ENCODE measurements around the gene ZNF469. TPM values are rescaled to one million over a fixed set of nuclear protein-coding genes. Genes with fewer than 3 reads are reported as not detected.

The ZNF469 gene, protein sequence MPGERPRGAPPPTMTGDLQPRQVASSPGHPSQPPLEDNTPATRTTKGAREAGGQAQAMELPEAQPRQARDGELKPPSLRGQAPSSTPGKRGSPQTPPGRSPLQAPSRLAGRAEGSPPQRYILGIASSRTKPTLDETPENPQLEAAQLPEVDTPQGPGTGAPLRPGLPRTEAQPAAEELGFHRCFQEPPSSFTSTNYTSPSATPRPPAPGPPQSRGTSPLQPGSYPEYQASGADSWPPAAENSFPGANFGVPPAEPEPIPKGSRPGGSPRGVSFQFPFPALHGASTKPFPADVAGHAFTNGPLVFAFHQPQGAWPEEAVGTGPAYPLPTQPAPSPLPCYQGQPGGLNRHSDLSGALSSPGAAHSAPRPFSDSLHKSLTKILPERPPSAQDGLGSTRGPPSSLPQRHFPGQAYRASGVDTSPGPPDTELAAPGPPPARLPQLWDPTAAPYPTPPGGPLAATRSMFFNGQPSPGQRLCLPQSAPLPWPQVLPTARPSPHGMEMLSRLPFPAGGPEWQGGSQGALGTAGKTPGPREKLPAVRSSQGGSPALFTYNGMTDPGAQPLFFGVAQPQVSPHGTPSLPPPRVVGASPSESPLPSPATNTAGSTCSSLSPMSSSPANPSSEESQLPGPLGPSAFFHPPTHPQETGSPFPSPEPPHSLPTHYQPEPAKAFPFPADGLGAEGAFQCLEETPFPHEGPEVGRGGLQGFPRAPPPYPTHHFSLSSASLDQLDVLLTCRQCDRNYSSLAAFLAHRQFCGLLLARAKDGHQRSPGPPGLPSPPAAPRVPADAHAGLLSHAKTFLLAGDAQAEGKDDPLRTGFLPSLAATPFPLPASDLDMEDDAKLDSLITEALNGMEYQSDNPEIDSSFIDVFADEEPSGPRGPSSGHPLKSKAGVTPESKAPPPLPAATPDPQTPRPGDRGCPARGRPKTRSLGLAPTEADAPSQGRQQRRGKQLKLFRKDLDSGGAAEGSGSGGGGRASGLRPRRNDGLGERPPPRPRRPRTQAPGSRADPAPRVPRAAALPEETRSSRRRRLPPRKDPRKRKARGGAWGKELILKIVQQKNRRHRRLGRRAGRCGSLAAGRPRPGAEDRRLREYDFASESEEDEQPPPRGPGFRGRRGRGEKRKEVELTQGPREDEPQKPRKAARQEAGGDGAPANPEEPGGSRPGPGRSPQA (N-terminal part only)
- 0.59 and 0.67 TPM in 2 replicates for total RNA-seq

DNA sequence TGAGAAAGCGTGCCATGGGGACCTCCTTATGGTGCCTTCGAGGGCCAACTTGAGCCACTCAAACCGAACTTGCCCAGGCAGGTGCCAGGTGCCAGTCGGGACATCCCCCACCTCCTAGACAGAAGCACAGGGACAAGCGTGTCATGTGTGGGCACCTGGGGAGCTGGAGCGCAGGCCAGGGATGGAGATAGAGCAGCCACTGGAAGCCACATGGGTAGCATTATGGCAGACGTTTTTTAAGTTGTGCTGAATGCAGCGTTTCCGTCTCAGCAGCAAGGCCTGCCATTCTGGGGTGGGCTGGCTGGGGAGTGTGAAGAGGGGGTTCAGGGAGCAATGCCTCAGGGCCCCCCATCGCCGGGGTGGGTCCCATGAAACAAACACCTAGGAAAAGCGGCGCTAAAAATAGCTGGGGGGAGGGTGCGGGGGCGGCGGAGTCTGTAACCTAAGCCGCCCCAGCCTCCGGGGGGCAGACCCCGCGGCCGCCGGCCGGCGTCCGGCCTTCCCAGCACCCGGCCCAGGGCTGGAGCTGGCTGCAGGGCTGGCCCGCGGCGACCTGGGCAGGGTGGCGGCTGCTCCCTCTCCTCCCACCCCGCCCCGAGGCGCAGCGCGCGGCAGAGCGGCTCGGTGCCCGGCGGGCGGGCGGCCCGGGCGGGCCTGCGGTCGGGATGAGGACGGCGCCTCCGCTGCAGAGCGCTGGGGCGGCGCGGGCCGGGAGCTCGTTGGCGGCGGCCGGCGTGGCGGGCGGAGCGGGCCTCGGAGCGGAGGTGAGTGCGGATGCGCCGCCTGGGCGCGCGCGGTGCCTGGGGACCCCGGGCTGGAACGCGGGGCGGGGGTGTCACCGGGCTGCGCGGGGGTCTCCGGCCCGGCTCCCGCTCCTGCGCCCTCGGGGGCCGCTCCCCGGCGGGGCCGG lies at the start of gene ZNF469:
ZNF469 (plus strand) TSS at position 469 of the 910 bp plus-strand sequence. CDS start 44,512 bp downstream, outside the sequence.
- no peak within 1 kb of the TSS for H3K4me3 Mint-ChIP-seq (ENCODE audit: low read depth)
- no peak for DNase-seq (ENCODE audit: low spot score)
- H3K27ac Mint-ChIP-seq: no peak within 1 kb of the TSS
- peaks cover 22% of the 10 kb centered on the region for H3K27me3 Mint-ChIP-seq (ENCODE audit: low read depth)
- H3K36me3 Mint-ChIP-seq (ENCODE audit: low read depth): no peaks in the 10 kb centered on the region
- H3K9me3 Mint-ChIP-seq: no peaks in the 10 kb centered on the region
- intact Hi-C loops (cut with micrococcal nuclease): no loop called here
- no peaks in the 10 kb centered on the region for H3K4me1 Mint-ChIP-seq (ENCODE audit: low read depth)

DNA sequence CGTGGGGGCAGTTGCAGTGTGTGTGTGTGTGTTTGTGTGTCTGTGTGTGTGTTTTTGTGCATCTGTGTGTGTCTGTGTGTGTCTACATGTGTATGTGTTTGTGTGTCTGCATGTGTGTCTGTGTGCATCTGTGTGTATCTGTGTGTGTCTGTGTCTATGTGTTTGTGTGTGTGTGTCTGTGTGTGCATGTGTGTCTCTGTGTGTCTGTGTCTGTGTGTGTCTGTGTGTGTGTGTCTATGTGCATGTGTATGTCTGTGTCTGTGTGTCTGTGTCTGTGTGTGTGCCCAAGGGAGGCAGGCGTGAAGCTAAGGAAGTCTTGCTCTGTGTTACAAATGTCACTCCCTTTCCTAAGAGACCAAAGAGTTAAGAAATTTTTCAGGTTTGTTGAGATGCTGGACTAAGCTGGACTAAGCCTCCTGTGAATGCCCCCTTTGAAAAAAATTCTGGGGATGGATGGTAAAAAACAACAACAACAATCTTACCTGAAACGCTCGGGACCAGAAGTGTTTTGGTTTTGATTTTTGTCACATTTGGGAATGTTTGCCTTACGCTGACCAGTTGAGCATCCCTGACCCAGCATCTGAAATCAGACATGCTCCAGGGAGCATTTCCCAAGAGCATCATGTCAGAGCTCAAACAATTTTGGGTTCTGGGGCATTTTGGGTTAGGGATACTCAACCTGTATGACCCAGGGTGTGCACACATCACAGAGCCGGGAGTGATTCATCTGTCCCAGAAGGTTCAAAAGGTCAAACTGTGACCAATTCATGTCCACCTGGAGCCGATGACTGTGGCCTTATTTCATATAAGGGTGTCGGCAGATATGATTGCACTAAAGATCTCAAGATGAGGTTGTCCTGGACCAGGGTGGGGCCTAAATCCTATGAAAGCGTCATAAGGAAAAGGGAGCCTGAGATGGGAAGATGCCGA lies 48.6 kb upstream of the ZNF469 start:
- no peak for DNase-seq (ENCODE audit: low spot score)
- Mint-ChIP-seq H3K36me3 (ENCODE audit: low read depth) (no peaks in the 10 kb centered on the region), H3K27me3 (ENCODE audit: low read depth) (no peaks in the 10 kb centered on the region), H3K4me3 (ENCODE audit: low read depth) (no peak overlapping the region), H3K27ac (no peak overlapping the region), H3K9me3 (peaks cover 10% of the 10 kb centered on the region), H3K4me1 (ENCODE audit: low read depth) (peaks cover 5% of the 10 kb centered on the region)
- intact Hi-C loops (cut with micrococcal nuclease): no loop called here

DNA sequence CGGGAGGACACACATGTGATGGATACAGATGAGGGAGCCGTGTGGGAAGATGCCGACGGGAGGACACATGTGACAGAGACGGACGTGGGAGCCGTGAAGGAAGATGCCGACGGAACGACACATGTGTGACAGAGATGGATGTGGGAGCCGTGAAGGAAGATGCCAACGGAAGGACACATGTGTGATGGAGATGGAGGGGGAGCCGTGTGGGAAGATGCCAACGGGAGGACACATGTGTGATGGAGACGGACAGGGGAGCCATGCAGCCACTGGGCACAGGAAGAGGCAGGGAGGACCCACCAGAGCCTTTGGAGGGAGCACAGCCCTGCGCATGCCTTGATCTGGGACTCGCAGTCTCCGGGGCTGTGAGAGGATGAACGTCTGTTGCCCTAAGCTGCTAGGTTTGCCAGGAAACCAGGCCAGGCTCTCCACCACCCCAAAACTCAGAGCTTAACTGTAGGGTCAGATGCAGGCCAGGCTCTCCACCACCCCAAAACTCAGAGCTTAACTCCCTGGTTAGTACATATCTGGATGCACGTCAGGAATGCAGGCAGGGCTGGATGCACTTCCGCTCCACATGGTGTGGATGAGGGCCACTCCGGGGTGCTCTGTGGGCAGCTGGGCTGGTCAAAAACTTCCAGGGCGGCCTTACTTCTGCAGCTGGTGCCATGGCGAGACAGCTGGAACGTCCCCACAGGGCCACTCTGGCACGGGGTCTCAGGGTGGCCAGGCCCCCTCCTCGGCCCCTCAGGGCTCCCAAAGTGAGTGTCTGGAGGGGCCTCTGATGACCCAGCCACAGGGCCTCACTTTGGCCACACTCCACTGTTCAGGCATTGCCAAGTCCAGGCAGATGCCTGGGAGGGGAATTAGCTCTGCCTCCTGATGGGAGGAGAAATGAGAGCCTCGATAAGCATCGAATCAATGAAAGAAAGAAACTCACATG lies 47.7 kb upstream of the ZNF469 start:
- Mint-ChIP-seq H3K9me3 (peaks cover 10% of the 10 kb centered on the region), H3K27me3 (ENCODE audit: low read depth) (no peaks in the 10 kb centered on the region), H3K4me1 (ENCODE audit: low read depth) (peaks cover 5% of the 10 kb centered on the region), H3K27ac (no peak overlapping the region), H3K4me3 (ENCODE audit: low read depth) (no peak overlapping the region), H3K36me3 (ENCODE audit: low read depth) (no peaks in the 10 kb centered on the region)
- no peak for DNase-seq (ENCODE audit: low spot score)
- intact Hi-C loops (cut with micrococcal nuclease): no loop called here

DNA sequence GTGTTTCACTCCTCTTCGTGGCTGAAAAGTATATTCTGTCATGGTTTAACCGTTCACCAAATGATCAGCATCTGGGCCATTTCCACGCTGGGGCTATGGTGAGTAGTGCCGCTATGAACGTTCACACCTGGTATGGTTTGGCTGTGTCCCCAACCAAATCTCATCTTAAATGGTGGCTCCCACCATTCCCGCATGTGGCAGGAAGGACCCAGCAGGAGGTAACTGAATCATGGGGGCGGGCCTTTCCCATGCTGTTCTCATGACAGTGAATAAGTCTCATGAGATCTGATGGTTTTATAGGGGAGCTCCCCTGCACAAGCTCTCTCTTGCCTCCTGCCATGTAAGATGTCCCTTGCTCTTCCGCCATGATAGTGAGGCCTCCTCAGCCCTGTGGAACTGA lies 45.7 kb upstream of the ZNF469 start:
- DNase-seq (ENCODE audit: low spot score): no peak
- Mint-ChIP-seq H3K4me3 (ENCODE audit: low read depth) (no peak overlapping the region), H3K4me1 (ENCODE audit: low read depth) (peaks cover 5% of the 10 kb centered on the region), H3K27ac (no peak overlapping the region), H3K27me3 (ENCODE audit: low read depth) (no peaks in the 10 kb centered on the region), H3K36me3 (ENCODE audit: low read depth) (no peaks in the 10 kb centered on the region), H3K9me3 (peaks cover 10% of the 10 kb centered on the region)
- intact Hi-C loops (cut with micrococcal nuclease): no loop called here

GRCh38 chr16:88337538-88337937 lies 45.2 kb upstream of the ZNF469 start:
- intact Hi-C loops (cut with micrococcal nuclease): no loop called here
- H3K27me3 Mint-ChIP-seq (ENCODE audit: low read depth): no peaks in the 10 kb centered on the region
- no peak overlapping the region for H3K27ac Mint-ChIP-seq
- H3K36me3 Mint-ChIP-seq (ENCODE audit: low read depth): no peaks in the 10 kb centered on the region
- H3K4me3 Mint-ChIP-seq (ENCODE audit: low read depth): no peak overlapping the region
- peaks cover 10% of the 10 kb centered on the region for H3K9me3 Mint-ChIP-seq
- peaks cover 5% of the 10 kb centered on the region for H3K4me1 Mint-ChIP-seq (ENCODE audit: low read depth)
- DNase-seq (ENCODE audit: low spot score): no peak

- intact Hi-C loops (cut with micrococcal nuclease): no loop called here
- Mint-ChIP-seq H3K4me3 (ENCODE audit: low read depth) (no peak overlapping the region), H3K36me3 (ENCODE audit: low read depth) (no peaks in the 10 kb centered on the region), H3K27ac (no peak overlapping the region), H3K4me1 (ENCODE audit: low read depth) (peaks cover 5% of the 10 kb centered on the region), H3K27me3 (ENCODE audit: low read depth) (no peaks in the 10 kb centered on the region), H3K9me3 (peaks cover 10% of the 10 kb centered on the region)
- no peak for DNase-seq (ENCODE audit: low spot score)
Observed at GRCh38 chr16:88338111-88338510, 44.6 kb upstream of the ZNF469 start.

GRCh38 chr16:88338896-88339295 lies 43.9 kb upstream of the ZNF469 start:
- H3K4me3 Mint-ChIP-seq (ENCODE audit: low read depth): no peak overlapping the region
- DNase-seq (ENCODE audit: low spot score): no peak
- no peaks in the 10 kb centered on the region for H3K27me3 Mint-ChIP-seq (ENCODE audit: low read depth)
- no peaks in the 10 kb centered on the region for H3K36me3 Mint-ChIP-seq (ENCODE audit: low read depth)
- peaks cover 10% of the 10 kb centered on the region for H3K9me3 Mint-ChIP-seq
- H3K4me1 Mint-ChIP-seq (ENCODE audit: low read depth): peaks cover 1% of the 10 kb centered on the region
- intact Hi-C loops (cut with micrococcal nuclease): no loop called here
- no peak overlapping the region for H3K27ac Mint-ChIP-seq

DNA sequence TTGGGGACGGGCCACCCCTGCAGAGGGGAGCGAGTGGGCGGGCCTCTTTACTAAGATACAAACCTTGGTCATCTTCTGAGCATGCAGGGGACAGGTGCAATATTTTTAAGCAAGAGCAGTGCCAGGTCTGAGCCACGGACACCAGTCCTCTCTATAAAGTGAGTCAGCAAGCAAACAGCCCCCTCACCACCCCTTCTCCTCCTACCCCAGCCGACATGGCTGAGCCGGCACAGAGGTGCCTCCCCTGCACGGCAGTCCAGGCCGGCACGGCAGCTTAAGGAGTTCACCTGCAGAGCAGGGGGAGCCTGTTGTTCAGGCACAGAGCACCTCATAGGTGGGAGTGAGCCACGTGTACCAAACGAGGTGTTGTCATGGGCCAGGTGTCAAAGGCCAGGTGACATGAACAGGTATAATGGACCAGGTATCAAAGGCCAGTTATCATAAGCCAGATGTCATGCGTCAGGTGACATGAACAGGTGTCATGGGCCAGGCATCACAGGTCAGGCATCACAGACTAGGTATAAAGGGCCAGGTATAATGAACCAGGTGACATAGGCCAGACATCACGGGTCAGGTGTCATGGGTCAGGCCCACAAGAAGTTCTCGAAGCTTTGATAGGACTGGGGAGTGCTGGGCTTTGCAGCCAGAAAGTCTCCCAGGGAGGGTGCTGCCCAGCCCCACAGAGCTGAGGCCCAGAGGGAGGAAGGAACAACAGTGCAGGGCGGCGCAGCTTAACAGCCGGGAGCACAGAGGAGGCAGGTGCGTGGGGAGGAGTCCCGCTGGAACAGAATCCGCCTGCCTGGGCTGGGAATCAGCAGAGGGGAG lies 42.6 kb upstream of the ZNF469 start:
- Mint-ChIP-seq H3K4me1 (ENCODE audit: low read depth) (no peaks in the 10 kb centered on the region), H3K9me3 (peaks cover 10% of the 10 kb centered on the region), H3K36me3 (ENCODE audit: low read depth) (no peaks in the 10 kb centered on the region), H3K4me3 (ENCODE audit: low read depth) (no peak overlapping the region), H3K27ac (no peak overlapping the region), H3K27me3 (ENCODE audit: low read depth) (no peaks in the 10 kb centered on the region)
- intact Hi-C loops (cut with micrococcal nuclease): no loop called here
- DNase-seq (ENCODE audit: low spot score): no peak

DNA sequence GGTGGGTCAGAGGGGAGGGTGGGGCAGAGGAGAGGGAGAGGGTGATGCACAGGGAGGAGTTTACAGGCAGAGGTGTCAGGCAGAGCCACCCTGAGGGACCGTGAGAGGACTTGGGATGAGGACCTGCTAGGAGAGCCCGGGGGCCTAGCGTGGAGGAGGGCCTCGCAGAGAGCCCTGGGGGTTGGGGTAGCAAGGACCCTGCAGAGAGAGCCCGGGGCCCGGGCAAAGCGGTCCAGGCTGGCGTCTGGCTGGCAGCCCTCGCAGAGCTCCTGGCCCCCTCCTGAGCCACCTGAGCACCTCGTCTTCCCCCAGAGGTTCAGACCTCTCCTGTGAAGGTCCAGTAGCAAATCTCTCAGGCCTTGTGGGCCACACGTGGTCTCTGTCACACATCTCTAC lies 42.0 kb upstream of the ZNF469 start:
- Mint-ChIP-seq H3K27ac (no peak overlapping the region), H3K4me1 (ENCODE audit: low read depth) (no peaks in the 10 kb centered on the region), H3K27me3 (ENCODE audit: low read depth) (no peaks in the 10 kb centered on the region), H3K4me3 (ENCODE audit: low read depth) (no peak overlapping the region), H3K9me3 (peaks cover 10% of the 10 kb centered on the region), H3K36me3 (ENCODE audit: low read depth) (no peaks in the 10 kb centered on the region)
- intact Hi-C loops (cut with micrococcal nuclease): no loop called here
- DNase-seq (ENCODE audit: low spot score): no peak

Data from activated T-helper 2 cell treated with anti-CD3 and anti-CD28 coated beads, Interferon-gamma antibody, Interleukin-2, Interleukin-4, amounts not matched to agents 10 μg/mL and 5 μg/mL and 100 μg/mL, durations not matched to agents 14 hours and 24 hours and 36 hours (primary cell).